Stimulated activated CD8-positive, alpha-beta memory T cell treated with anti-CD3 and anti-CD28 coated beads, Interleukin-2, amount 100 ng/mL, for 1 hour (primary cell): ENCODE results near the gene TRAPPC3.
"Not testable (repeated sequence)": the region's sequence is repeated elsewhere in the genome, so short reads cannot be mapped to it uniquely, and the experiment has no call there.

Experiments used
- DNase-seq, 2 donors: peaks; one replicate each; pipeline ENCODE4 v3.0.0-alpha.2; 2020; ENCODE audit warnings: low read depth in 2 of 2

TRAPPC3 gene

GRCh38 chr1:36149237-36149972, at the start of gene TRAPPC3:
Gene TRAPPC3, minus strand, starts transcription at chr1:36149486. Its CDS starts 108 bp downstream, at chr1:36149378.
- peak; percentile 98 to 99 for DNase-seq

DNA sequence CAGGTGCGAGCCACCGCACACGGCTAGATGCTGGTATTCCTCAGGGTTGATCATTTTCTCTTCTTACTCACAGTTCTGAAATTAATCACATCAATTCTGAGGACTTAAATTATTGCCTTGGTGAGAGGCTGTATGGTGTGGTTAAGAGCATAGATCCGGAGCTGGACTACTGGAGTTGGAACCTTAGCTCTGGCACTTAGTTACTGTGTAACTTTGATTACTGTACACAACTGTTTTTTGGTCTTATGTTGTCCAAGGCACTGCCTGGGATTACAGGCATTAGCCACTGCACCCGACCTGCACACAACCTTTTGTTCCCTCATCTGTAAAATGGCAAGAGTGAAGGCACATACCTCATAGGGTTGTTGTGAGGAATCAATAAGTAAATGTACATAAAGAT, 49.4 kb upstream of the TRAPPC3 start:
- DNase-seq = no peak

- not testable (repeated sequence) for DNase-seq
Observed at GRCh38 chr1:36196805-36197204, 47.5 kb upstream of the TRAPPC3 start.

GRCh38 chr1:36187800-36188593, 38.7 kb upstream of the TRAPPC3 start:
- DNase-seq = peak; percentile 59 to 61

DNA sequence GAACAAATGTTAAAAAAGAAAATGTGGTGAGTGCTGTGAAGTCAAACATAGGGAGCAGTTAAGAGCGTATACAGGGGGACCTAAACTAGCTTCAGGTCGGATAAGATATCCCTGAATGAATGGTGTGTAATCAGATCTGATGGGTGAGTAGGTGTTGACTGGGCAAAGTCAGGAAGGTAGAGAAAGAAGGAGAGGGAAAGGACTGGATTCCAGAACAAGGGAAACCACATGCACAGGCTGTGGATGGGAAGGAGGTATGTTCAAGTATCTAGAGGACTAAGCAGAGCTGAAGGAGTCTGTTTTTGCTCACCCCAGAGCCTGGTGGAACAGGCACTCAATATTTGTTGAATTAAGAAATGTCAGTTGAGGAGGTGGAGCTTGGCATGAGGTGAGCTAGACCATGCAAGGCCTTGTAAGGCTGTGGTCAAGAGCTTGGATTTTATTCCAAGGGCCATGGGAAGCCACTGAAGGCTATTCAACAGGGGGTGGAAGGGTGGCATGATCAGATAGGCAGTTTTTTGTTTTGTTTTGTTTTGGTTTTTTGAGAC, 34.1 kb upstream of the TRAPPC3 start:
- no peak for DNase-seq

DNA sequence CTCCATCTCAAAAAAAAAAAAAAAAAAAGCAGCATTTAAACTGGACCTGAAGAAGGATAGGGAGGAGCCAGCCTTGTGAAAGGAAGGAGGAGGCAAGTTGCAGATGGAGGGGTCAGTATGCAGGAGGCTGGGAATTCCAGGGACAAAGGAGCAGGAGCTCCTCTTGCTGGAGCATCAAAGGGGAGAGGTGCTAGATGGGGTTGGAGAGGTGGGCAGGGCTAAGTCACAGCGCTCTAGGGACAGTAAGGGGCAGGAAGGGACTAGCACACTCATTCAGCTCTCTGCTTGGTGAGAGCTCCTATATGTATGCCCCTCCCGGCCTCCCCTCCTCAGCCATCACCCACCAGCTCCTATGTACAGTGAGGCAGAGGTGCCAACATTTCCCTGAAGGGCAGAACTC, 33.4 kb upstream of the TRAPPC3 start:
- no peak for DNase-seq

- no peak for DNase-seq
Observed at GRCh38 chr1:36179220-36179600, 29.9 kb upstream of the TRAPPC3 start.

- no peak for DNase-seq
Observed at GRCh38 chr1:36178471-36179219, 29.4 kb upstream of the TRAPPC3 start.

GRCh38 chr1:36177589-36178431, 28.5 kb upstream of the TRAPPC3 start:
- DNase-seq = no peak

- DNase-seq = no peak
Observed at GRCh38 chr1:36176106-36176949, 27.0 kb upstream of the TRAPPC3 start.

GRCh38 chr1:36175137-36176095, 26.1 kb upstream of the TRAPPC3 start:
- DNase-seq = no peak

GRCh38 chr1:36174713-36175112, 25.4 kb upstream of the TRAPPC3 start:
- no peak for DNase-seq

- no peak for DNase-seq
Observed at GRCh38 chr1:36172983-36173382, 23.7 kb upstream of the TRAPPC3 start.

- no peak for DNase-seq
Observed at GRCh38 chr1:36172017-36172747, 22.9 kb upstream of the TRAPPC3 start.

DNA sequence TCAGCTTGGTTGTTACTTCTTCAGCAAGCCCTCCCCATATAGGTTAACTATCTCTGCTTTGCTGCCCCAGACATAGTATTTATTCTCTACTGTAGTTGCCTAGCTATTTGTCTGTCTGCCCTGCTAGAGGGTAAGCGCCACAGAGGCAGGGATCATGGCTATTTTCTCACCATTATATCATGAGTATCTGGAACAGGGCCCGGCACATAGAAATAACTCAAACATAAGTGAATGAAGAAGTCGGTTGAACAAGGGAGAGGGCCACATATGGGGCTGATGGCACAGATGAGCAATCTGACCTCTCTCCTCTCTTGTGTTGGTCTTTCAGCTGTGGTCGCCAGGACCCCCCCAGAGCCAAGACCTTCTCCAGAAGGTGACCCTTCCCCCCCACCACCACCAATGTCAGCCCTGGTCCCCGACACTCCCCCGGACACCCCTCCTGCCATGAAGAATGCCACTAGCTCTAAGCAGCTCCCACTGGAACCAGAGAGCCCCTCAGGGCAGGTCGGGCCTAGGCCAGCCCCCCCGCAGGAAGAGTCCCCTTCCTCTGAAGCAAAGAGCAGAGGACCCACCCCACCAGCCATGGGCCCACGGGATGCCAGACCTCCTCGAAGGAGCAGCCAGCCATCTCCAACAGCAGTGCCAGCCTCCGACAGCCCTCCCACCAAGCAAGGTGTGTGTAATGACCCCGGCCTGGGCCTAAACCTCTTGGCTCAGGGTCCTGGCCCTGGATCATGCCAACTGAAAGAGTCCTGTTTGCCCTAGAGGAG, 21.5 kb upstream of the TRAPPC3 start:
- DNase-seq = no peak

DNA sequence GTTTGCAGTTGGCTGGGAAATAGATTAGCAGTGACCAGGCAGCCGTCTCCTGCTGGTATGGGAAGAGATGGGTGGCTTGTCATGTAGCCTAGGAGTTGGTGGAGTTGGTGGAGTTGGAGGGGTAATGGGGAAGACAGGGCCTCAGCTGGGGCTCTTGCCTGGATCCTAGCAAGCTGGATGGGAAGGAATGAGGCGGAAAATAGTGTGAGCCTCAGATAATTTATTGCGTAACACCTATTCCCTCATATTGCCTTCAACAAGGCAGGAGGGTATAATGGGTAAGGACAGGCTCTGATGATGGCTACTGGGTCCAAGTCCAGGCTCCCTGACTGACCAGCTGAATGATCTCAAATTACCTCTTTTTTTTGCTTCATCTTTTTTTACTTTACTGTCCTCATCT, 19.2 kb upstream of the TRAPPC3 start:
- no peak for DNase-seq
